Osteoblast (primary cell): ENCODE data around the gene NBPF4. TPM values are rescaled to one million over a fixed set of nuclear protein-coding genes. Genes with fewer than 3 reads are reported as not detected.
"Not testable (repeated sequence)": the region's sequence is repeated elsewhere in the genome, so short reads cannot be mapped to it uniquely, and the experiment has no call there.

ENCODE experiments used
- DNase-seq: peaks from one replicate; pipeline ENCODE4 v3.0.0; 2011; ENCODE audit warnings: low spot score, mixed read lengths; ENCODE audit not compliant: insufficient read length; ENCODE audit errors: missing footprints
- H2AFZ ChIP-seq: 2 replicates; pipeline ENCODE4 v1.6.0; 2011; ENCODE audit warnings: mild to moderate bottlenecking, low read length
- H3K27ac ChIP-seq: 2 replicates; pipeline ENCODE4 v1.5.1; 2011; ENCODE audit warnings: mild to moderate bottlenecking, low read depth, low read length, moderate library complexity
- H3K27me3 ChIP-seq: 2 replicates; pipeline ENCODE4 v1.6.0; 2012; ENCODE audit warnings: mild to moderate bottlenecking, control low read depth, inconsistent platforms, low read length, moderate library complexity; ENCODE audit not compliant: insufficient read depth
- H3K36me3 ChIP-seq: 2 replicates; pipeline ENCODE4 v1.5.1; 2011; ENCODE audit warnings: mild to moderate bottlenecking, low read length, control low read depth, moderate library complexity; ENCODE audit not compliant: insufficient read depth
- H3K4me1 ChIP-seq: 2 replicates; pipeline ENCODE4 v1.5.1; 2011; ENCODE audit warnings: mild to moderate bottlenecking, low read length, control low read depth, moderate library complexity; ENCODE audit not compliant: insufficient read depth
- H3K4me2 ChIP-seq: 2 replicates; pipeline ENCODE4 v1.6.0; 2011; ENCODE audit warnings: mild to moderate bottlenecking, low read length; ENCODE audit not compliant: insufficient read depth
- H3K4me3 ChIP-seq: fragments of 200-600 bp; sonication (generic); 3 replicates; pipeline ENCODE4 v1.5.1; 2012; ENCODE audit warnings: mild to moderate bottlenecking, low read length, inconsistent platforms; ENCODE audit not compliant: insufficient read depth
- H3K79me2 ChIP-seq: 2 replicates; pipeline ENCODE4 v1.6.0; 2012; ENCODE audit warnings: mild to moderate bottlenecking, low read length, control low read depth, inconsistent platforms; ENCODE audit not compliant: insufficient read depth
- H3K9me3 ChIP-seq: 2 replicates; pipeline ENCODE4 v1.5.1; 2011; ENCODE audit warnings: low read depth, low read length, control low read depth
- H4K20me1 ChIP-seq: 2 replicates; pipeline ENCODE4 v1.6.0; 2012; ENCODE audit warnings: mild to moderate bottlenecking, low read length, control low read depth; ENCODE audit not compliant: insufficient read depth
- CTCF ChIP-seq: IDR thresholded peaks from 2 replicates; pipeline ENCODE4 v1.5.1; 2011; ENCODE audit warnings: mild to moderate bottlenecking, low read depth, low read length, moderate library complexity; ENCODE audit errors: extremely low read depth
- total RNA-seq: library from RNA; depleted of rRNA; stranded (reverse); fragments of >200 nt; gene quantifications from 2 replicates; pipeline ENCODE4 v1.2.3, GENCODE V29; 2012

Gene NBPF4
- total RNA-seq, 1 donor, result under 0.01 TPM

- H3K79me2 ChIP-seq, H2AFZ ChIP-seq, H3K4me2 ChIP-seq, DNase-seq, H4K20me1 ChIP-seq, H3K36me3 ChIP-seq, H3K27ac ChIP-seq, H3K4me1 ChIP-seq, H3K9me3 ChIP-seq, H3K4me3 ChIP-seq: not testable (repeated sequence)
- peaks cover 10% of the 10 kb centered on the region for H3K27me3 ChIP-seq
Measured at GRCh38 chr1:108216028-108216890, 27.6 kb downstream of the NBPF4 start.

GRCh38 chr1:108214641-108215465 lies 29.0 kb downstream of the NBPF4 start:
- peak; percentile 51 for TF ChIP-seq CTCF
- not testable (repeated sequence) for DNase-seq, H2AFZ ChIP-seq, H3K27ac ChIP-seq, H3K9me3 ChIP-seq, H4K20me1 ChIP-seq, H3K4me1 ChIP-seq, H3K4me3 ChIP-seq, H3K36me3 ChIP-seq, H3K79me2 ChIP-seq
- peaks cover 17% of the 10 kb centered on the region for H3K27me3 ChIP-seq
- H3K4me2 ChIP-seq, result peak overlapping the region; percentile 51

- H3K27me3 ChIP-seq, result peaks cover 41% of the 10 kb centered on the region
- no peaks in the 10 kb centered on the region for H3K4me1 ChIP-seq
- H3K27ac ChIP-seq, result no peak overlapping the region
- no peaks in the 10 kb centered on the region for H3K9me3 ChIP-seq
- H3K4me3 ChIP-seq, result no peak overlapping the region
- DNase-seq, result no peak
- no peak overlapping the region for H3K4me2 ChIP-seq
- H2AFZ ChIP-seq, result no peak overlapping the region
- no peaks in the 10 kb centered on the region for H4K20me1 ChIP-seq
- H3K36me3 ChIP-seq, result no peaks in the 10 kb centered on the region
- H3K79me2 ChIP-seq, result no peaks in the 10 kb centered on the region
- no peak for TF ChIP-seq CTCF
Measured at GRCh38 chr1:108211014-108211413, 32.9 kb downstream of the NBPF4 start.

DNA sequence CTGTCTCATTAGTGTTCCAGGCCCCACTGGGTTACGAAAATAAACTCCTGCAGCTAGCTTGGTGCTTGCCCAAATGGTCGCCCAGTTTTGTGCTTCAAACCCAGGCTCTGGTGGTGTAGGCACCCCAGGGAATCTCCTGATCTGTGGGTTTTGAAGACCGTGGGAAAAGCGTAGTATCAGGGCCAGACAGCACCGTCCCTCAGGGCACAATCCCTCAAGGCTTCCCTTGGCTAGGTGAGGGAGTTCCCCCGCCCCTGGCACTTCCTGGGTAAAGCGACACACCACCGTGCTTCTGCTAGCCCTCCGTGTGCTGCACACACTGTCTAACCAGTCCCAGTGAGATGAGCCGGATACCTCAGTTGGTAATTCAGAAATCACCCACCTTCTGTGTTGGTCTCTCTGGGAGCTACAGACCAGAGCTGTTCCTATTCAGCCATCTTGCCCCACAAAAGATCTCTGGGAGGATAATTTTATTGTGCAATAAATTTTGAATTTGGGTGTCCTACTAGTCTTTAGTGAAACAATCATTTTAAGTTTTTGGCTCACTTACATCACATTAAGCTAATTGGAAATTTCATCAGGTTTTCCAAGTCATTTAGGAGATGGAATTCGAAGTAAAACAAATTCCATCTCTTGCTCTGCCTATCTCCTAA lies 34.3 kb downstream of the NBPF4 start:
- no peaks in the 10 kb centered on the region for H3K79me2 ChIP-seq
- H3K27me3 ChIP-seq, result peaks cover 41% of the 10 kb centered on the region
- no peaks in the 10 kb centered on the region for H3K4me1 ChIP-seq
- TF ChIP-seq CTCF, result no peak
- no peak overlapping the region for H3K4me2 ChIP-seq
- no peak overlapping the region for H3K4me3 ChIP-seq
- H3K27ac ChIP-seq, result no peak overlapping the region
- DNase-seq, result no peak
- H3K9me3 ChIP-seq, result no peaks in the 10 kb centered on the region
- H2AFZ ChIP-seq, result no peak overlapping the region
- no peaks in the 10 kb centered on the region for H4K20me1 ChIP-seq
- no peaks in the 10 kb centered on the region for H3K36me3 ChIP-seq
